ENCODE data around the gene C6orf163.

Gene C6orf163

DNA sequence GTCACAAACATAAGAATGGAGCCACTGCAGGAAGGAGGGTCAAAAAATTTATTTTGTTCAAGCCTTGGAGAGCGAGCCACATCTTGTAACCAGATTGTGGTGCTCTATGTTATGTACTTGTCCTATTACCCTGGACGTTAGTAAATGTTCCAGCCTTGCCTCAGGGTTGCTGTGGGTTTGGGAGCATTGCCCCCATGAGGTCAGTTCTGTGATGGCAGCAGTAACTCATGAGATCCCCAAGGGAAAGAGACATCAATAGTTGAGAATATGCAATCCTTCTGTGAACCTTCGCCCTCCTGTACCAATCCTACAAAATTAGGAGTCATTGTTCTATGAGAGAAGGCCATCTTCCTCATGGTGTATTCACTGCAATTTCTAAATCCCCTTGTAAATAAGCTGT, 46.7 kb downstream of the C6orf163 start:
- Histone ChIP-seq H2AFZ (ENCODE audit: low read depth) (no peak overlapping the region), H4K20me1 (ENCODE audit: insufficient read depth) (no peaks in the 10 kb centered on the region), H3K4me3 (IDR thresholded peaks at IDR 0.05; ENCODE audit: insufficient read depth, low read depth, low read length) (no peak overlapping the region), H3K79me2 (ENCODE audit: insufficient read depth, low read depth) (no peaks in the 10 kb centered on the region), H3K4me2 (no peak overlapping the region), H3K27me3 (ENCODE audit: insufficient read depth, low read depth) (no peaks in the 10 kb centered on the region), H3K27ac (no peak overlapping the region), H3K36me3 (ENCODE audit: insufficient read depth) (no peaks in the 10 kb centered on the region), H3K9ac (no peak overlapping the region), H3K4me1 (ENCODE audit: low read depth, poor library complexity, severe bottlenecking) (no peaks in the 10 kb centered on the region)
- TF ChIP-seq, protein P1, sequence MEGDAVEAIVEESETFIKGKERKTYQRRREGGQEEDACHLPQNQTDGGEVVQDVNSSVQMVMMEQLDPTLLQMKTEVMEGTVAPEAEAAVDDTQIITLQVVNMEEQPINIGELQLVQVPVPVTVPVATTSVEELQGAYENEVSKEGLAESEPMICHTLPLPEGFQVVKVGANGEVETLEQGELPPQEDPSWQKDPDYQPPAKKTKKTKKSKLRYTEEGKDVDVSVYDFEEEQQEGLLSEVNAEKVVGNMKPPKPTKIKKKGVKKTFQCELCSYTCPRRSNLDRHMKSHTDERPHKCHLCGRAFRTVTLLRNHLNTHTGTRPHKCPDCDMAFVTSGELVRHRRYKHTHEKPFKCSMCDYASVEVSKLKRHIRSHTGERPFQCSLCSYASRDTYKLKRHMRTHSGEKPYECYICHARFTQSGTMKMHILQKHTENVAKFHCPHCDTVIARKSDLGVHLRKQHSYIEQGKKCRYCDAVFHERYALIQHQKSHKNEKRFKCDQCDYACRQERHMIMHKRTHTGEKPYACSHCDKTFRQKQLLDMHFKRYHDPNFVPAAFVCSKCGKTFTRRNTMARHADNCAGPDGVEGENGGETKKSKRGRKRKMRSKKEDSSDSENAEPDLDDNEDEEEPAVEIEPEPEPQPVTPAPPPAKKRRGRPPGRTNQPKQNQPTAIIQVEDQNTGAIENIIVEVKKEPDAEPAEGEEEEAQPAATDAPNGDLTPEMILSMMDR (conservative IDR thresholded peaks at IDR 0.05; ENCODE audit: low read depth, low read length) = peak; percentile 57

DNA sequence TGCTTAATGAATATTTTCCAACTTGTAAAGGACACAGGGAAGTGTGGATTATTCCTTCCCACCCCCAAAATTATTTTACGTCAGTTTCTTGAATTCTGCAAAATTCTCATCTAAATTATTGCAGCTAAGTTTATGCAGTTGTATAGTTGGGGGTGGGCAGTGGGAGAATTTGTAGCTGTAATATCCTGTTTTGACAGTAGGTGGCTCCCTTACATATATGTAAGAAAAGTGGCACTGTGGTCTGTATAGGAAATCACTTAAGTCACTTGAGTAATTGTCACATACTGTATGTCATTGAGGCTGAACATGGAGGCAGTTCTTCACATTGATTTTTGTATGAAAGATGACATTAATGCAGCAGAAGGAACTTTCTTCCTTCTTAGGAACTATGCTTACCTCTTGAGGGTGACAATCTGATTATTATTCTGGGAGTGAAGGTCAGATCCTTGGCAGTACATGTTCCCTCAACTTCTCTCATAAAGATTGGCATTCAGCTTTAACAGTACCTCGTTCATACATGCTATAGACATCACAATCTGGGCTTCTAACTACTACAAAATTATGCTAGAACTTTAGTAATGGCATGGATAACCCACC, 48.5 kb downstream of the C6orf163 start:
- H3K79me2 ChIP-seq (ENCODE audit: insufficient read depth, low read depth) = no peaks in the 10 kb centered on the region
- H4K20me1 ChIP-seq (ENCODE audit: insufficient read depth) = no peaks in the 10 kb centered on the region
- no peaks in the 10 kb centered on the region for H3K27me3 ChIP-seq (ENCODE audit: insufficient read depth, low read depth)
- H3K36me3 ChIP-seq (ENCODE audit: insufficient read depth) = no peaks in the 10 kb centered on the region
- no peak overlapping the region for H3K27ac ChIP-seq
- no peak overlapping the region for H2AFZ ChIP-seq (ENCODE audit: low read depth)
- no peak overlapping the region for H3K4me3 ChIP-seq (IDR thresholded peaks at IDR 0.05; ENCODE audit: insufficient read depth, low read depth, low read length)
- H3K9ac ChIP-seq = no peak overlapping the region
- TF ChIP-seq, protein P1 (conservative IDR thresholded peaks at IDR 0.05; ENCODE audit: low read depth, low read length) = peak; percentile 74
- no peak overlapping the region for H3K4me2 ChIP-seq
- H3K4me1 ChIP-seq (ENCODE audit: low read depth, poor library complexity, severe bottlenecking) = no peaks in the 10 kb centered on the region

DNA sequence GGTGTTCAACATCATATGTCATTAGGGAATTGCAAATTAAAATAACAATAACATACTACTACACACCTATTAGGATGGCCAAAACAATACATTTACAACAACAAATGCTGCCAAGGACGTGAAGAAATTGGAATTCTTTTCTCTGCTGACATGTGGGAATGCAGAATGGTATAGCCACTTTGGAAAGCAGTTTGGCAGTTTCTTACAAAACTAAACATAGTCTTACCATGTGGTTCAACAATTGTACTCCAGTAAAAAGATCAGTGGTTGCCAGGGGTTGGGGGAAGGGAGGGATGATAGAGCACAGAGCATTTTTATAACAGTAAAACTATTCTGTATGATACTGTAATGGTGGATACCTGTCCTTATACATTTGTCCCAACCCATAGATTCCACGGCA, 50.8 kb downstream of the C6orf163 start:
- Histone ChIP-seq H3K27ac (no peak overlapping the region), H3K27me3 (ENCODE audit: insufficient read depth, low read depth) (no peaks in the 10 kb centered on the region), H4K20me1 (ENCODE audit: insufficient read depth) (no peaks in the 10 kb centered on the region), H3K4me3 (IDR thresholded peaks at IDR 0.05; ENCODE audit: insufficient read depth, low read depth, low read length) (no peak overlapping the region), H3K9ac (no peak overlapping the region), H3K4me1 (ENCODE audit: low read depth, poor library complexity, severe bottlenecking) (no peaks in the 10 kb centered on the region), H3K36me3 (ENCODE audit: insufficient read depth) (no peaks in the 10 kb centered on the region), H2AFZ (ENCODE audit: low read depth) (no peak overlapping the region), H3K4me2 (no peak overlapping the region), H3K79me2 (ENCODE audit: insufficient read depth, low read depth) (no peaks in the 10 kb centered on the region)
- TF ChIP-seq, protein P1 (conservative IDR thresholded peaks at IDR 0.05; ENCODE audit: low read depth, low read length) = no peak

DNA sequence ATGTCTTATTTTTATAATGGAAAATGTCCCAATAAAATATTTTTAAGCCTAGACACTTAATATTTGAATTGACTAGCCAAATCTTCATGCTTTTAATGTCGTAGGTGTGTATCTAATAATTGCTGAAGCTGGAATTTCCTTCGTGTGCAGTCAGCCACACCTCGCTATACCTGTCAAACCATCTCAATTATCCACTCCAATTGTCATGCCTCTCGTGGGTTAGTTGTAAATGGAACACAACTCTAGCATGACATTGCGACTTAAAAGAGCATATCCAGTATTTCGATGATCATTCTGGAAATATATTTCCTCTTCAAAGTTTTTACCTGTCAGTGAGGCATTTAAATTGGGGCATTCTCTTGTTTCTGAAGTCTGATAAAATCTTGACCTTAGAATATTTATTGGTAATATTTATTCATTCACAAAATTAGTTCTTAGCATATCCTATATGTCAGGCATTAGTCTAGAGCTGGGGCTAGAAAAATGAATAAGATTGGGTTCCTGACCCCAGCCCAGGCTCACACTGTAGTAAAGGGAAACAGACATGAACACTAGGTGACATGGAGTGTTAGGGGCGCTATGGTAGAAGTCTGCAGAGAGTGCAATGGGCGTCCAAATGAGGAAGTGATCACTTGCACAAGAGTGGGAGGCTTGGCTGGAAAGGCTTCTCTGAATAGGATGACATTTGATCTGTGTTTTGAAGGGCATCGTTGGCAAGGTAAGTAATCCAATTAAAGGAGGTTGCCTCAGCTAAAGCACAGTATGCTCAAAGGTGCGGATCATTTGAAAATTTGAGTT, 52.2 kb downstream of the C6orf163 start:
- Histone ChIP-seq H4K20me1 (ENCODE audit: insufficient read depth) (no peaks in the 10 kb centered on the region), H3K4me2 (no peak overlapping the region), H2AFZ (ENCODE audit: low read depth) (no peak overlapping the region), H3K9ac (no peak overlapping the region), H3K27ac (no peak overlapping the region), H3K4me1 (ENCODE audit: low read depth, poor library complexity, severe bottlenecking) (no peaks in the 10 kb centered on the region), H3K4me3 (IDR thresholded peaks at IDR 0.05; ENCODE audit: insufficient read depth, low read depth, low read length) (no peak overlapping the region), H3K27me3 (ENCODE audit: insufficient read depth, low read depth) (no peaks in the 10 kb centered on the region), H3K79me2 (ENCODE audit: insufficient read depth, low read depth) (no peaks in the 10 kb centered on the region), H3K36me3 (ENCODE audit: insufficient read depth) (no peaks in the 10 kb centered on the region)
- TF ChIP-seq, protein P1 (conservative IDR thresholded peaks at IDR 0.05; ENCODE audit: low read depth, low read length) = no peak

Measured in KMS-11 (cell line).